Left ventricle myocardium superior (tissue), 1 donor: ENCODE results near the gene ADARB1. TPM values are rescaled to one million over a fixed set of nuclear protein-coding genes. Genes with fewer than 3 reads are reported as not detected.
"Not testable (repeated sequence)": the region's sequence is repeated elsewhere in the genome, so short reads cannot be mapped to it uniquely, and the experiment has no call there.

ENCODE experiments used
- ATAC-seq: fragments of 200-7000 bp; cut with Tn5 transposase; one replicate; pipeline ENCODE4 v1.9.1; 2020; ENCODE audit warnings: mild to moderate bottlenecking, moderate library complexity
- DNase-seq: peaks from one replicate; pipeline ENCODE4 v3.0.0-alpha.2; 2020
- intact Hi-C: fragments of 100-400 bp; cut with micrococcal nuclease; formaldehyde crosslinking; loops from one replicate; pipeline ENCODE4 v1.11.0; 2022
- total RNA-seq: library from RNA; stranded (reverse); fragmentation: NEBNext Ultra II Directional; extraction: Animal tissue kit (Norgen Biotek cat#: 25700); gene quantifications from one replicate; pipeline ENCODE4 v1.2.1, GENCODE V29; 2021
- donor health status: DM: no; HTN: yes; CAD: no; lungs with severe emphysema.

The ADARB1 gene
- total RNA-seq, 1 donor from 2014 or later, result 13.6 TPM

DNA sequence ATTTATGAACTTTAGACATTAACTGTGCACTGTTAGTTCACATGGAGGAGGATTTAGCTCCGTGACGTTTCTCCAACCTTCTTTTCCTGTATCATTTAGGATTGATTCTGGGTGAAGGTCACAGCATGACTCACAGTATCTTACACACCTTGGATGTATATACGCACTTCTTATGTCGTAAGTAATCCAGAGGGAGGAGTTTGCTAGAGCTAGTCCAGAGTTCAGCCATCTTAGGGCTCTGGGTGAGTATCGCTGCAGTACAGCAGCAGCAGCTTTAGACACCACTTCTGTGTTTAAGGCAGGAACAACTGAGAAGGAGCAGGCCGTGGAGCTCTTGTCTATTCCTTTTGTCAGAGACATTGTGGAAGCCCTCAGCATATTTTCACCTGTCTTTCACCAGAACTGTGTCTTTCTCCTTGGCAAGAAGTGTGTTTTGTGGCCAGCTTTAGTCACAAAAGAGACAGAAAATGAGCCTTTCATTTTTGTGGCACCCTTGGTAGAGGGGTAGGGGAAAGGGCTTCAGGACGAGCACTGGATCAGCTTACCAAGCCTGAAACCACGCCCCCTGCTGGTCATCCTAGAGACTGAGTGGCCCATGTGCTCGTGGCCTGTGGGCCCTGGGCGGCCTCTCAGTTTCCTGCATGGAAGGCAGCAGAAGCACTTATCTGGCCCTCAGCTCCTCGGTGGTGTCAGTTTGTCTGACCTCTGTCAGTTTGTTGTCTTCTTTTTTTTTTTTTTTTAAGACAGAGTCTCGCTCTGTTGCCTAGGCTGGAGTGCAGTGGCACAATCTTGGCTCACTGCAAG is 64.0 kb downstream of the ADARB1 start:
- DNase-seq, result peak; percentile 78
- intact Hi-C loops, result loop anchor here (5.0 to 10.0 kb wide), 2 partner anchors 64 to 186 kb away; partner anchors contain the start of gene ADARB1
- peak; percentile 44 for ATAC-seq

DNA sequence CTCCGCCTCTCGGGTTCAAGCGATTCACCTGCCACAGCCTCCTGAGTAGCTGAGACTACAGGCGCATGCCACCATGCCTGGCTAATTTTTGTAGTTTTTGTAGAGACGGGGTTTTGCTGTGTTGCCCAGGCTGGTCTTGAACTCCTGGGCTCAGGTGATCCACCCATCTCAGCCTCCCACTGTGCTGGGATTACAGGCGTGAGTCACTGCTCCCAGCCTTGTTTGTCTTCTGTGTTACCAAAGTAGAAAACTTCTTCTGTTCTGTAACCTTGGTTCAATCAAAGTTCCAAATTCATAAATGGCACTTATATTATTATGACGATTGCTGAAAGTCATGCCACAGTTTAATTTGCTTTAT is 64.6 kb downstream of the ADARB1 start:
- peak; percentile 7 for DNase-seq
- ATAC-seq, result not testable (repeated sequence)
- intact Hi-C loops, result loop anchor here (5.0 to 10.0 kb wide), 2 partner anchors 64 to 187 kb away; partner anchors contain the start of gene ADARB1

DNA sequence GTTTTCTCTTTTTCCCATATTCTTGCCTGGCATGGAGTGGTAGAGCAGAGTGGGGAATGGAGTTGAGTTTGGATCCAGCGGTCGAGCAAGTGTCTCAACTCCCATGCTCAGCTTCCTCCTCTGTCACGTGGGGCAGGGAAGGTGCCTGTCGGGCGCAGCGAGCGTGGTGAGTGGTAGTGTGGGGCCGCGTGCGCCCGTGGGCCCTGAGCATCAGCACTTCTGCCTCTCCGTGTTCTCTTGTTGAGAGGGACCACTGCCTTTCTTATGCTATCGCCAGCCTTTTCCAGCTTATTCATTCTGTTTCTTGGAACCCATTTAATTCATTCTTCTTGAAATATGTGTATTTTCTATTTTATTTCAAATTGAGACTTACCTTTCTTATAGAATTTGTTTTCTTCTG is 65.1 kb downstream of the ADARB1 start:
- ATAC-seq (no peak), DNase-seq (peak; percentile 24)
- intact Hi-C loops, result loop anchor here (5.0 to 10.0 kb wide), 2 partner anchors 65 to 187 kb away; partner anchors contain the start of gene ADARB1

GRCh38 chr21:45140346-45140940 is 66.1 kb downstream of the ADARB1 start:
- ATAC-seq (peak; percentile 83), DNase-seq (peak; percentile 75)
- intact Hi-C loops, result loop anchor here (10.0 kb wide), 1 partner anchor 304 kb away; no protein-coding TSS in a partner anchor

GRCh38 chr21:45140944-45141343 is 66.6 kb downstream of the ADARB1 start:
- intact Hi-C loops, result loop anchor here (10.0 kb wide), 1 partner anchor 304 kb away; no protein-coding TSS in a partner anchor
- DNase-seq, result peak; percentile 4
- ATAC-seq, result not testable (repeated sequence)

DNA sequence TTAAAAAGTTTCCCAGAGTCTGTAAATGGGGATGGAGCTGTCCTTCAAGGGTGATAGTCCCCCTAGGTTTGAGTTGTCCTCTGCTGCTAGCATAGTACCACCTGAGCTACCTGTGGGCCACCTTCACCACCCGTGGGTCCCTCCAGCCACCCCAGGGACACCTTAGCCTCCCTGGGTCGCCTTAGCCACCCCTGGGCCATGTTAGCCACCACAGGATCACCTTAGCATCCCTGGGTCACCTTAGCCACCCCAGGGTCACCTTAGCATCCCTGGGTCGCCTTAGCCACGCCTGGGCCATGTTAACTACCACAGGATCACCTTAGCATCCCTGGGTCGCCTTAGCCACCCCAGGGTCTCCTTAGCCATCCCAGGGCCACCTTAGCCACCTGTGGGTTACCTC is 67.1 kb downstream of the ADARB1 start:
- ATAC-seq (no peak), DNase-seq (peak; percentile 9)
- intact Hi-C loops, result loop anchor here (10.0 kb wide), 1 partner anchor 303 kb away; no protein-coding TSS in a partner anchor

GRCh38 chr21:45142469-45143308 is 68.3 kb downstream of the ADARB1 start:
- intact Hi-C loops, result loop anchor here (10.0 kb wide), 1 partner anchor 302 kb away; no protein-coding TSS in a partner anchor
- peak; percentile 50 for DNase-seq
- ATAC-seq, result peak; percentile 50

- DNase-seq (no peak), ATAC-seq (no peak)
- intact Hi-C loops, result loop anchor here (10.0 kb wide), 1 partner anchor 301 kb away; no protein-coding TSS in a partner anchor
Measured at GRCh38 chr21:45143855-45144254, 69.5 kb downstream of the ADARB1 start.

- intact Hi-C loops, result loop anchor here (10.0 kb wide), 1 partner anchor 300 kb away; no protein-coding TSS in a partner anchor
- ATAC-seq, result no peak
- peak; percentile 8 for DNase-seq
Measured at GRCh38 chr21:45145146-45145545, 70.8 kb downstream of the ADARB1 start.

- not testable (repeated sequence) for DNase-seq, ATAC-seq
- intact Hi-C loops, result loop anchor here (10.0 kb wide), 1 partner anchor 299 kb away; no protein-coding TSS in a partner anchor
Measured at GRCh38 chr21:45145846-45146245, 71.5 kb downstream of the ADARB1 start.

GRCh38 chr21:45146306-45146705 is 71.9 kb downstream of the ADARB1 start:
- ATAC-seq, result no peak
- DNase-seq, result peak; percentile 29
- intact Hi-C loops, result loop anchor here (10.0 kb wide), 1 partner anchor 298 kb away; no protein-coding TSS in a partner anchor

DNA sequence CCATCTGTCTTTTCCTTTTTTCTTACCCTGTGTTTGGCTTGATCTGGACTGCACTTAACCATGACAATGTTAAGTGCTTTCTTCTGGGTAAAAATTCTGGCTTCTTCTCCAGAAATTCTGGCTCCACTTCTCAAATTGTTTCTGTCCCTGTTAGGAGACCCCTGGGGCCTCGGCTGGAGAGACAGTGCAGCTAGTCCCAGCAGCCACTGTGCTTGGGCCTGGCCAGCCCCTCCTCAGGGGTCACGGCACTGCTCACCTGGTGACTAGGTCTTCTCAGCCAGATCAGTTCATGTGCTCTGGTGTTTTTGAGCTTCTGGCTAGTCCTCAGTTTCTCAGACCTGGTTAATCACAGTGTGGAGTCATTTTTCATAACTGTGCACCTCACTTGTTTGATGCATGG is 72.4 kb downstream of the ADARB1 start:
- intact Hi-C loops, result loop anchor here (10.0 kb wide), 1 partner anchor 298 kb away; no protein-coding TSS in a partner anchor
- peak; percentile 13 for DNase-seq

GRCh38 chr21:45147473-45148315 is 73.3 kb downstream of the ADARB1 start:
- DNase-seq (no peak), ATAC-seq (no peak)
- intact Hi-C loops, result loop anchor here (10.0 kb wide), 1 partner anchor 297 kb away; no protein-coding TSS in a partner anchor

More for the DNA sequence above, 72.4 kb downstream of the ADARB1 start:
- no peak for ATAC-seq

DNA sequence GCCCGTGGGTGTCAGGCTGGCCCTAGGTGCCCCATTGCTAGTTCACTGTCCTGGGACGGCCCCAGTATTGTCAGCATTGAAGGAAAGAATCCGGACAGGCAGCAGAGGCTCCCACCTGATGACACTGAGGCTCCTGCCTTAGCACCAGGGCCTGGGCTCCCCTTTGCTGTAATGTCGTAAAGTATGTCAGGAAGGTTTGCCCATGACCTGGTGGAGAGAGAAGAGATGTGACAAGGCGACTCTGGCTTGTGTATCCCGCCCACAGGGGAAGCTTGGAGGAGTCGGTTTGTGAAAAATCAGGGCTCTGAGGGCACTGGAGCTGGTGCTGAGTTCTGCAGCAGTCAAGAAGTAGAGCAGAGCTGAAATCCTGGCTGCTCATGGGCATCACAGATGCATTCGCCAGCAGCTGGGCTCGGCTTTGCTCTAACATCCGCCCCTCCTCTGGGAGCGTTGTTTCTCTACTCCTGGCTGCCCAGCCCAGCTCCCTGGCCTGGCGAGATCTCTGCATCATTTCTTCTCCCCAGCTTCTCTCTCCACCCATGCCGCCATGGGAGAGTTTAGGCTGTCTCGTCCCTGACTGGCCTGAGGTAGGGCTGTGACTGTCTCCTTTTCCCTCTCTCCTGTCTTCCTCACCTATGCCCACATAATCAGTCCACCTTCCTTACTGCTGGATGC is 74.1 kb downstream of the ADARB1 start:
- intact Hi-C loops, result loop anchor here (10.0 kb wide), 1 partner anchor 296 kb away; no protein-coding TSS in a partner anchor
- DNase-seq (no peak), ATAC-seq (no peak)

- intact Hi-C loops, result loop anchor here (10.0 kb wide), 1 partner anchor 296 kb away; no protein-coding TSS in a partner anchor
- no peak for DNase-seq
Measured at GRCh38 chr21:45149021-45149420, 74.6 kb downstream of the ADARB1 start.

GRCh38 chr21:45150638-45151131 is 76.3 kb downstream of the ADARB1 start:
- ATAC-seq, result no peak
- no peak for DNase-seq
- intact Hi-C loops, result no loop called here

More at GRCh38 chr21:45149021-45149420, 74.6 kb downstream of the ADARB1 start:
- ATAC-seq, result no peak
